GM12872 (cell line): ENCODE results near the gene IGSF3.

Experiments
- TF ChIP-seq, protein P1 (sequence below): IDR thresholded peaks from 3 replicates; pipeline ENCODE4 v1.5.1; 2011; ENCODE audit warnings: low read depth, mild to moderate bottlenecking, low read length, moderate library complexity; ENCODE audit not compliant: insufficient read depth

Gene IGSF3

GRCh38 chr1:116537898-116538297 lies 129.6 kb downstream of the IGSF3 start:
- TF ChIP-seq, protein P1, sequence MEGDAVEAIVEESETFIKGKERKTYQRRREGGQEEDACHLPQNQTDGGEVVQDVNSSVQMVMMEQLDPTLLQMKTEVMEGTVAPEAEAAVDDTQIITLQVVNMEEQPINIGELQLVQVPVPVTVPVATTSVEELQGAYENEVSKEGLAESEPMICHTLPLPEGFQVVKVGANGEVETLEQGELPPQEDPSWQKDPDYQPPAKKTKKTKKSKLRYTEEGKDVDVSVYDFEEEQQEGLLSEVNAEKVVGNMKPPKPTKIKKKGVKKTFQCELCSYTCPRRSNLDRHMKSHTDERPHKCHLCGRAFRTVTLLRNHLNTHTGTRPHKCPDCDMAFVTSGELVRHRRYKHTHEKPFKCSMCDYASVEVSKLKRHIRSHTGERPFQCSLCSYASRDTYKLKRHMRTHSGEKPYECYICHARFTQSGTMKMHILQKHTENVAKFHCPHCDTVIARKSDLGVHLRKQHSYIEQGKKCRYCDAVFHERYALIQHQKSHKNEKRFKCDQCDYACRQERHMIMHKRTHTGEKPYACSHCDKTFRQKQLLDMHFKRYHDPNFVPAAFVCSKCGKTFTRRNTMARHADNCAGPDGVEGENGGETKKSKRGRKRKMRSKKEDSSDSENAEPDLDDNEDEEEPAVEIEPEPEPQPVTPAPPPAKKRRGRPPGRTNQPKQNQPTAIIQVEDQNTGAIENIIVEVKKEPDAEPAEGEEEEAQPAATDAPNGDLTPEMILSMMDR = no peak

DNA sequence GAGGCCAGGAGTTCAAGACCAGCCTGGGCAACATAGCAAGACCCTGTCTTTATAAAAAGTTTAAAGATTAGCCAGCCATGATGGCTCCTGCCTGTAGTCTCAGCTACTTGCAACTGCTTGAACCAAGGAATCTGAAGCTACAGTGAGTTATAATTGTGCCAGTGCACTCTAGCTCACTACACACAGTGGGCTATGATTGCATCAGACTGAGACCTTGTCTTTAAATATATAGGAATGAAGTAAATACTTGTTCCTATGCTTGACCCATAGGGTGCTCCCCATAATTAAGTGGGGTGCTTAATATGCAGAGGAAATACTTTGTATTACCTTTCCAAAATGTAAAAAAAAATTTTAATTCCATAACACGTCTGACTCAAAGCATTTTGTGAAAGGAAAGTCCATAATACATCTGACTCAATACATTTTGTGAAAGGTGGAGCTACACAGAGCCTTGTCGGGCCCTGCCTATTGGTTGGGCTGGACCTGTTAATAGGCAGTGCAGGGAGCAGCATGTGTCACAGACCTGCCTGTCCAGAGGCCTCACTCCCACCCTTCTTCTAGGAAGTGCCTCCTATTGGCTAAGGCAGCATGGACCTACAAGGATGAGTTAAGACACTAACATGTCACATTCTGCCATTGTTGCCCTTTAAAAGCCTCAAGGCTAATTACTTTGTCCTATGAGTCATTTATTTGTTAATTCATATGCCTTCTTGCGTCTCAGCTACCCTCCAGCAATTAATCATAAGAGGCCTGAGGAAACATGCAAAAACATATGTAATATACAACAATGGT lies 130.3 kb downstream of the IGSF3 start:
- TF ChIP-seq, protein P1 = no peak

GRCh38 chr1:116534014-116534739 lies 133.4 kb downstream of the IGSF3 start:
- TF ChIP-seq, protein P1 = no peak

DNA sequence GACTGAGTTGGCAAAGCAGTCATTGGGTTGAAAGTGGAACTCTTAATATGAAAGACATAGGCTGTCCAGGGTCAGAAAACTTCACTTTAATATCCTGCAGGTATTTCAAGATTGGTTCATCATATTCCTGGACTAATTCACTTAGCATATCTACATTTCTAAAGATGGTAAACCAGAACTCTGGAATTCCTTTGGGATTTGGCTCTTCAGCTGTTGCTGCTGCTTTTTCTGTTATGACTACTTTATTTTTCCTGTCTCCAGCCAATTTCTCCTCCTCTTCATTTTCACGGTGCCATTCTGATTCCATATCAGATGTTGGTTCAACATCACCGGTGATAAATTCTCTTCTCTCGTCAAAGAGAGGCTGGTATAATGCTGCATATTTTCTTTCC lies 134.1 kb downstream of the IGSF3 start:
- TF ChIP-seq, protein P1 = no peak

DNA sequence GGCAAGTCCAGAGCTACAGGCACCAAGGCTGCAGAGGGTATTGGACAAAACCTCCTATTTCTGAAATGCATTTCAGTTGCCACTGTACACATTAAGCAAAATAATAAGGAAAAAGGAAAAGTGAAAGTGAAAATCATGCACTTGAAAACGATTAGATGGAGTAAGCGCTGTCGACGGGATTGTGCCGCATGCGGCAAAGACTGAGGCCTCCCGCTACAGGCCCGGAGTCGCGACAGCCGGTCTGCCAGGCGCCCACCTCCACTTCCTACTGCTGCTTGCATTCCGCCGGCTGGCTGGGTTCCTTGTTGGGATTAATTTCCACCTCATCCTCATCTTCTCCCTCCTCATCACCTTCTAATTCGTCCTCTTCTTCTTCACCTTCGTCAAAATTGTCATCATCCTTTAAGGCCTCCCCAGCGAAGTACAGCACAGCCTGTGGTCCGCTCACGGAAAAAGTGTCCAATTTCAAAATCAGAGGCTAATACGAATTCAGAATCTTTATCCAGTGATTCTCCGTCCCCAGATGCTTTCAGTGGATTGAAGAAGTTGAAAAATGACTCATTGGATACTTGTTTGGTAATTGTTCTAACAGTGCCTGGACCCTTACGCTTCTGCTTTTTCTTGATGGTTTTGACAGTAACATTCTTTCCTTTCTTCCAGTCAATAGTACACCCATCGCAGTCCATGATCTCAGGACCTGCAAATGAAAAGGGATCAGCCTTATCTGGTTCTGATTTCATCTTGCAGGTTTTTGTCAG lies 134.7 kb downstream of the IGSF3 start:
- TF ChIP-seq, protein P1 = no peak

DNA sequence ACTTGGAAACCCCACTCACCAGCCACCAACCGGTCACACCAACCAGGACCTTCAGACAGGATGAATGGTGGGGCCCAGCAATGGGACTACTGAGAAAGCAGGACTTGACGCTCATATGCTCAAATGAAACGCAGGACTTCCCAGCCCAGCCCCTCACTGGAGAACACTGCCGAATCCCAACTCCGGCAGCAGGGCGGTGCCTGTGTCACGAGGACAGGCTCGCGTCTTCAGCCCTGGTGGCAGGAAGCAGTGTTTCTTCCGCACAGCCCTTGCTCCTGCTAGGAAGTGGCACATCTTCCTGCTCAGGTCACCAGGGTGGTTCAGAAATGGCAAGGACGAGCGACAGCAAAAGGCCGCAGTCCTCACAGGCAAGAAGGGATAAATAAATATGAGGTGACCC lies 135.6 kb downstream of the IGSF3 start:
- TF ChIP-seq, protein P1 = no peak

DNA sequence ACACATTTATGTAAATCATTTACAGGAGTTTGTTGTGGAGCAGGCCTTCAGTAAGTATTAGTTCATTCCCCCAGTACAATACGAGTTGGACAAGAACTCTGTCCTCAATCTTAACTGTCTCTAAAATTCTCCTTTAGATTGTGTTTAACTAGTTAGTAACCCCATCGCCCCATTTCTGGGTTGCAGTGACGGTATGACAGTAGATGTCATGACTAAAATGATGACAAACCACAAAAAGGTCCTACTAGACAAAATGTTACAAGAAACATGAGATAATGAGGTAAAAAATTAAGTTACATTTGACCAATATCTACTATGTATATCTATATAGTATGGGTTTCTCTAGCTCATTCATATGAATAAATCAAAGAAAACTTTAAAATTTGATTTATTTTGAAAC lies 137.9 kb downstream of the IGSF3 start:
- TF ChIP-seq, protein P1 = no peak
